ENCODE measurements around the gene GAS7. TPM values are rescaled to one million over a fixed set of nuclear protein-coding genes. Genes with fewer than 3 reads are reported as not detected.

Gene GAS7
- total RNA-seq, 1 experiment from 2014 or later: 4.1 TPM

DNA sequence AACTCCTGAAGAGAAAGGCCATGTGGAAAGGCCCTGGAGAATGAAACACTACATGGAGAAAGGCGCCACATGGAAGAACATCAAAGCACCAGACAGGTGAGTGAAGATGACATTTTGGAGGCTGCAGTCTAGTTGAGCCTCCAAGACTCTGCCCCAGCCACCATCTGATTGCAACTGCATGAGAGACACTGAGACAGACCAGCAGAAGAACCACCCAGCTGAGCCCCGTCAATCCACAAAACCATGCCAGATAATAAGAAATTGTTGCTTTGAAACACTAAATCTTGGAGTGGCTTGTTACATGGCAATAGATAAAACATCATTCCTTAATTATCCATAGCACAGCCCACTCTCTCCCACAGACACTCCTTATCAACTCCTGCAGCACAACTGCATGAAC lies 4.8 kb downstream of the GAS7 start:
- H3K4me2 ChIP-seq (ENCODE audit: low read length): no peak overlapping the region
- TF ChIP-seq ELF1 (IDR thresholded peaks at IDR 0.05; ENCODE audit: borderline replicate concordance, low read depth) (no peak), ZFX (IDR thresholded peaks at IDR 0.05) (no peak), CEBPB (IDR thresholded peaks at IDR 0.05; ENCODE audit: low read depth) (no peak), MAX (IDR thresholded peaks at IDR 0.05) (no peak), EGR1 (IDR thresholded peaks at IDR 0.05; ENCODE audit: low read depth) (no peak), EZH2 (IDR thresholded peaks at IDR 0.05) (no peak), EZH2phosphoT487 (IDR thresholded peaks at IDR 0.05; ENCODE audit: borderline replicate concordance) (no peak), ZNF274 (IDR thresholded peaks at IDR 0.05; ENCODE audit: low read depth, low read length) (no peak), REST (IDR thresholded peaks at IDR 0.05; ENCODE audit: low read depth) (no peak), SIN3A (IDR thresholded peaks at IDR 0.05; ENCODE audit: low read depth) (no peak), CBX3 (IDR thresholded peaks at IDR 0.05; ENCODE audit: low read depth) (no peak), TCF7L2 (IDR thresholded peaks at IDR 0.05; ENCODE audit: borderline replicate concordance, extremely low read depth, insufficient read depth, insufficient read length) (no peak), YY1 (IDR thresholded peaks at IDR 0.05; ENCODE audit: extremely low read depth, insufficient replicate concordance, low read depth, low read length) (no peak), POLR2A (IDR thresholded peaks at IDR 0.05; ENCODE audit: borderline replicate concordance, extremely low read depth, insufficient read depth, insufficient read length) (no peak)
- TF ChIP-seq, protein P1, sequence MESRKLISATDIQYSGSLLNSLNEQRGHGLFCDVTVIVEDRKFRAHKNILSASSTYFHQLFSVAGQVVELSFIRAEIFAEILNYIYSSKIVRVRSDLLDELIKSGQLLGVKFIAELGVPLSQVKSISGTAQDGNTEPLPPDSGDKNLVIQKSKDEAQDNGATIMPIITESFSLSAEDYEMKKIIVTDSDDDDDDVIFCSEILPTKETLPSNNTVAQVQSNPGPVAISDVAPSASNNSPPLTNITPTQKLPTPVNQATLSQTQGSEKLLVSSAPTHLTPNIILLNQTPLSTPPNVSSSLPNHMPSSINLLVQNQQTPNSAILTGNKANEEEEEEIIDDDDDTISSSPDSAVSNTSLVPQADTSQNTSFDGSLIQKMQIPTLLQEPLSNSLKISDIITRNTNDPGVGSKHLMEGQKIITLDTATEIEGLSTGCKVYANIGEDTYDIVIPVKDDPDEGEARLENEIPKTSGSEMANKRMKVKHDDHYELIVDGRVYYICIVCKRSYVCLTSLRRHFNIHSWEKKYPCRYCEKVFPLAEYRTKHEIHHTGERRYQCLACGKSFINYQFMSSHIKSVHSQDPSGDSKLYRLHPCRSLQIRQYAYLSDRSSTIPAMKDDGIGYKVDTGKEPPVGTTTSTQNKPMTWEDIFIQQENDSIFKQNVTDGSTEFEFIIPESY (IDR thresholded peaks at IDR 0.05; ENCODE audit: extremely low read depth, insufficient replicate concordance, low read length): no peak
- H3K9ac ChIP-seq (ENCODE audit: low read length): no peak overlapping the region
- intact Hi-C loops (cut with micrococcal nuclease): no loop called here
- no peaks in the 10 kb centered on the region for H3K79me2 ChIP-seq (ENCODE audit: insufficient read depth, low read length)
- ChIA-PET CTCF (no interaction called here), RAD21 (ENCODE audit: low non-redundant PET in 1 of 2, low total read pairs in 2 of 2, uncharacterized antibody in 2 of 2, unreplicated experiment in 2 of 2) (no interaction called here), POLR2A (no interaction called here)
- no TSS peak for BruUV-seq (replicated peaks)
- H3K4me3 ChIP-seq (replicated peaks in 1 of 2; ENCODE audit: low read depth in 1 of 2, low read length in 2 of 2): no peak overlapping the region
- H4K20me1 ChIP-seq (ENCODE audit: insufficient read depth): no peaks in the 10 kb centered on the region
- no peaks in the 10 kb centered on the region for H3K4me1 ChIP-seq (ENCODE audit: control insufficient read depth in 1 of 2, insufficient read depth in 2 of 2, low read length in 2 of 2)
- H3K9me2 ChIP-seq (ENCODE audit: insufficient read depth): no peaks in the 10 kb centered on the region
- no peaks in the 10 kb centered on the region for H3K36me3 ChIP-seq (ENCODE audit: control insufficient read depth in 1 of 2, insufficient read depth in 2 of 2, low read length in 2 of 2)
- DNase-seq (ENCODE audit: low read depth, low spot score) (no peak), ATAC-seq (no peak)
- no peaks in the 10 kb centered on the region for H3K9me3 ChIP-seq (ENCODE audit: control insufficient read depth in 1 of 2, insufficient read depth in 1 of 2, low read depth in 1 of 2, low read length in 2 of 2)
- no peaks in the 10 kb centered on the region; the same call in 1 of the 2 replicates for H3K27me3 ChIP-seq (ENCODE audit: insufficient read depth, low read length)
- H2AFZ ChIP-seq (ENCODE audit: low read depth, low read length, poor library complexity, severe bottlenecking): no peak overlapping the region
- no peak overlapping the region for H3K27ac ChIP-seq (ENCODE audit: low read depth, low read length)

Measured in HCT116 (cell line).